Adipocyte (in vitro differentiated cells): ENCODE data around the gene RELL1.
"Not testable (repeated sequence)": the region's sequence is repeated elsewhere in the genome, so short reads cannot be mapped to it uniquely, and the experiment has no call there.

Experiments used
- DNase-seq: peaks from one replicate; pipeline ENCODE4 v3.0.0-alpha.2; 2015; ENCODE audit warnings: low read depth
- H3K27me3 ChIP-seq: replicated peaks from 2 replicates; pipeline ENCODE4 v1.7.0; 2013; ENCODE audit warnings: mild to moderate bottlenecking, low read length, moderate library complexity; ENCODE audit not compliant: control insufficient read depth, insufficient read depth
- H3K36me3 ChIP-seq: 2 replicates; pipeline ENCODE4 v1.7.0; 2013; ENCODE audit warnings: low read length, mild to moderate bottlenecking, moderate library complexity; ENCODE audit not compliant: control insufficient read depth, insufficient read depth, severe bottlenecking
- H3K4me1 ChIP-seq: 2 replicates; pipeline ENCODE4 v1.7.0; 2013; ENCODE audit warnings: mild to moderate bottlenecking, low read length, moderate library complexity; ENCODE audit not compliant: control insufficient read depth, insufficient read depth
- H3K4me3 ChIP-seq: 2 replicates; pipeline ENCODE4 v1.7.0; 2013; ENCODE audit warnings: mild to moderate bottlenecking, low read length, moderate library complexity
- H3K9ac ChIP-seq: 2 replicates; pipeline ENCODE4 v1.7.0; 2013; ENCODE audit warnings: mild to moderate bottlenecking, low read length, moderate library complexity
- H3K9me3 ChIP-seq: 2 replicates; pipeline ENCODE4 v1.7.0; 2013; ENCODE audit warnings: mild to moderate bottlenecking, low read length, moderate library complexity; ENCODE audit not compliant: control insufficient read depth

RELL1 gene

DNA sequence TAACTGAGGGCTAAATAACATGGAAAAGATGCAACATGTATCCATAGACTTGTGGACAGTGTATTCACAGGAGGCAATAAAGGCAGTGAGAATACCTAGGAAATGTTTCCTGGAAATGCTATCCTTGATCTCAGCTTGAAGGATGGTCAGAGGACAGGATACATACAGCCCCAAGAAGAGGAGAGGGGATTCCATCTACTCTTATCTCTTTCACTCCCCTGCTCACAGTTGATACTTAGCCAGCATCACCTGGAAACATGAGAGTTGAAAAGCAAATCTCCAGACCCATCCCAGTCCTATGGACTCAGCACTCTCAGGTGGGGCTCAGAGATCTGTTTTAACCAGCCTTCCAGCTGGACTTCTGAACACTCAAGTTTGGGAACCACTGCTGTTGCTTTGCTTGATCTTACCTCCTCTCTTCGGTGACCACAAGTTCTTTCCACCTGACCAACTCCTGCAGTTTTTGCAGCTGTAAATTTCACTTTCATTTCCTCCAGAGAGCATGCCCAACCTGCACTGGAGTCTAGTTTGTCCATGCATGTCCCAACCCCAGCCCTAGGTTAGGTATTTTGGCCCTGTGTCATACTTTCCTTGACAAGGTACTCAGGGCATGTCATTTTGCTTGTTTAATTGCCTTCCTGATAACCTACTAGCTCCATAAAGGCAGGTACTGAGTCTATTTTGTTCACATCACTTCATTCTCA lies 10.4 kb downstream of the RELL1 start:
- Histone ChIP-seq H3K4me1 (no peaks in the 10 kb centered on the region), H3K27me3 (no peaks in the 10 kb centered on the region), H3K9me3 (no peaks in the 10 kb centered on the region), H3K4me3 (no peak overlapping the region), H3K9ac (no peak overlapping the region), H3K36me3 (no peaks in the 10 kb centered on the region)
- no peak for DNase-seq

DNA sequence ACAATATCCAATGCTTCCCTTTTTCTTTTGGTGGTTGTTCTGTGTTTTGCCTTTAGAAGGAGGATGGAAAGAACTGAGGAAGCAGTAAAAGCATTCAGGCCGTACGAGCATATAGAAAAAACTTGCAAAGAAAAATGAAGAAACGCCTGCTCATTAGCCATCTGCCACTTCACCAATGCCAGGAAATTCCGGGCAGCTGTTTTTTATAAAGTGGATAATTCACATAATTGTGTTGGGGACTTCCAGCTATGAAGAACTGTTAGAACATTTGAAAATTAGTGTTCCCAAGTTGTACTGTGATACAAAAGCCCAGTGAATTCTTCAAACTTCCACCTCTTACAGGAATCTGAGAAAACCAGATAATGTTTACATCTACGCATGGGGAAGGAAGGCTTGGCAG lies 11.7 kb downstream of the RELL1 start:
- H3K27me3 ChIP-seq = no peaks in the 10 kb centered on the region
- no peak overlapping the region for H3K4me3 ChIP-seq
- peak; percentile 27 for DNase-seq
- no peaks in the 10 kb centered on the region for H3K4me1 ChIP-seq
- H3K9ac ChIP-seq = no peak overlapping the region
- no peaks in the 10 kb centered on the region for H3K9me3 ChIP-seq
- no peaks in the 10 kb centered on the region for H3K36me3 ChIP-seq

DNA sequence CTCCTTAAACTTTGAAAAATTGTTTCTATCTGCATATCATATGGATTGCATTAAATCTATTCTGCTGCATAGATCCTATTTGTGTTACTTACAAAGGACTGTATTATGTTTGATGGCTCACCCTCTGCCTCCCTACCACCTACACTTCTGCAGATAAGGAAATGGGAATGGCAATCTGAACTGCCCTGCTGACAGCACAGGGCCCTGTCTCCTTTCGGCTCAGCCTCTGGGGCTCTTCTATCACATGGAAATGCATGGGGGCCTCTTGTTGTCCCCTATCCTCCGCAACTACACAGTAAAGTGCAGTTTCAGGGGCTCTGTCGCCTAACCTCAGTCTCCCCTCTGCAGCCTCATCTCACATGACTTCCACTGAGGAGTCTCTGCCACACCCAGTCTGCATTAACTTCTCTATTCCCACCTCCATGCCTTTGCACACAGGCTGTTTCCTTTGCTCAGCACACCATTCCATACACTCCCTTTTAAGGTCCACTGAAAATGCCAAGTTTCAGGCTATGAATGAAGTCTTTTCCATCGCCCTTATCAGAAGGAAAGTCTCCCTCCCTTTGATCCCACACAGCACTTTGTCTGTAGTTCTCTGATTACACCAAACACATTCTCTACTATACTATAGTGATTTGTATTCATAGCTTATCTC lies 12.5 kb downstream of the RELL1 start:
- Histone ChIP-seq H3K4me1 (no peaks in the 10 kb centered on the region), H3K4me3 (no peak overlapping the region), H3K27me3 (no peaks in the 10 kb centered on the region), H3K36me3 (no peaks in the 10 kb centered on the region), H3K9ac (no peak overlapping the region), H3K9me3 (no peaks in the 10 kb centered on the region)
- no peak for DNase-seq

GRCh38 chr4:37671072-37671471 lies 15.1 kb downstream of the RELL1 start:
- Histone ChIP-seq H3K4me3 (no peak overlapping the region), H3K4me1 (peaks cover 6% of the 10 kb centered on the region), H3K36me3 (no peaks in the 10 kb centered on the region), H3K9ac (no peak overlapping the region), H3K9me3 (no peaks in the 10 kb centered on the region), H3K27me3 (no peaks in the 10 kb centered on the region)
- no peak for DNase-seq

DNA sequence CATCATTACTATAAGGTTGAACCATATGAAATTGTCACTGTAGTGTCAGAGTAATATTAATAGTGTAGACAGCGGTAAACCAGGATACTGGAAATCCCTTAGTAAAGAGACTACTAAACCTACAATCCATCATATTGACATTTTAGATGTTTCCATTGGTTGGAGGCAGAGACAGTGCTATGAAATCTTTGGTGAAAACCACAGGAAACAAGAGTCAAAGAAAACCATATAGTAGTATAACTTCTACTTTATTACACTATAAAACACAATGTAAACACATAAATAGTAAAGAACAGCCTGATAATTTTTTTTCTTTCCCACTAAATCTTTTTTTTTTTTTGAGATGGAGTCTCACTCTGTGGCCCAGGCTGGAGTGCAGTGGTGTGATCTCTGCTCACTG lies 15.9 kb downstream of the RELL1 start:
- no peak overlapping the region for H3K9ac ChIP-seq
- no peaks in the 10 kb centered on the region for H3K36me3 ChIP-seq
- H3K4me1 ChIP-seq = peaks cover 14% of the 10 kb centered on the region
- H3K27me3 ChIP-seq = no peaks in the 10 kb centered on the region
- no peaks in the 10 kb centered on the region for H3K9me3 ChIP-seq
- no peak overlapping the region for H3K4me3 ChIP-seq
- no peak for DNase-seq

DNA sequence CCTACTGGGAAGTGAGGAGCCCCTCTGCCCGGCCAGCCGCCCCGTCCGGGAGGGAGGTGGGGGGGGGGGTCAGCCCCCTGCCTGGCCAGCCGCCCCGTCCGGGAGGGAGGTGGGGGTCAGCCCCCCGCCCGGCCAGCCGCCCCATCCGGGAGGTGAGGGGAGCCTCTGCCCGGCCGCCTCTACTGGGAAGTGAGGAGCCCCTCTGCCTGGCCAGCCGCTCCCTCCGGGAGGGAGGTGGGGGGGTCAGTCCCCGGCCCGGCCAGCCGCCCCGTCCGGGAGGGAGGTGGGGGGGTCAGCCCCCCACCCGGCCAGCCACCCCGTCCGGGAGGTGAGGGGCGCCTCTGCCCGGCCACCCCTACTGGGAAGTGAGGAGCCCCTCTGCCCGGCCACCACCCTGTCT lies 17.1 kb downstream of the RELL1 start:
- not testable (repeated sequence) for DNase-seq, H3K27me3 ChIP-seq, H3K9me3 ChIP-seq, H3K36me3 ChIP-seq, H3K9ac ChIP-seq, H3K4me3 ChIP-seq
- H3K4me1 ChIP-seq = peaks cover 25% of the 10 kb centered on the region

DNA sequence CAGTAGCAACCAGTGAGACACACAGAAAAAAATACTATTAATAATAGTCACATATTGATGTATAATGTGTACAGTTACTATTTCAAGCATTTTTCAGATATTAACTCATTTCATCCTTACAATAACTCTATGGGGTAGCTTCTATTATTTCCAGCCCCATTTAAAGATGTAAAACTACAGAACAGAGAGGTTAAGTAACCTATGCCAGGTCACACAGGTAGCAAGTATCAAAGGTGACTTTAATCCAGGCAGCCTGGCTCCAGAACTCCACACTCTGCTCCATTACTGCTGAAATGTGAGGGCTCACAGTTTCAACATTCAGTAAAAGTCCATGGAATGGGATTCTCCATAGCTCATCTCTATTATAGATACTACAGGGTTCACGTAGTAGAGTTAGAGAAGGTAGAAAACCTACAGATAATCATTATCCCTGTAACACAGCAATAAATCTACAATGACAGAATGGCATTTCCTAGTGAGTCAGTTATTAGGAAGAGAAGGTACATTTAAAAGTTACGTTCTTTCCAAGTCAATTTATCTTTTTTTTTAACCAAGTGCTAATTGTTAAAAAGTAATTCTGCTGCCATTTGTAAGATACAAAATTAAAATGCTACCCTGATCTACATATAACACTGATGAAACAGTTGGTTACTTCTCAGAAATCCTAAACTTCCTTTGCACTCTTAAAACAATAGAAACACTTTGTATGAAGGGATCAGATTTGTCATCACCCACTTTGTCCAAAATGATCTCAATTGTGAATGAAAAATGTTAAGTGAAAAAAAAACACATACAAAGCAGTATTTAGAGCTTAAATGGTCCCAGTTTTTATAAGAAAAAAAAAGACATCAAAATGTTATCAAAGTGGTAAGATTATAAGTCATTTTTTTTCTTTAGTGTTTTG lies 18.7 kb downstream of the RELL1 start:
- no peak for DNase-seq
- H3K36me3 ChIP-seq = no peaks in the 10 kb centered on the region

GRCh38 chr4:37666625-37667071 lies 19.5 kb downstream of the RELL1 start:
- Histone ChIP-seq H3K4me1 (peaks cover 39% of the 10 kb centered on the region), H3K36me3 (no peaks in the 10 kb centered on the region), H3K27me3 (no peaks in the 10 kb centered on the region), H3K9ac (no peak overlapping the region), H3K4me3 (no peak overlapping the region), H3K9me3 (no peaks in the 10 kb centered on the region)
- peak; percentile 61 for DNase-seq

More for the DNA sequence above, 18.7 kb downstream of the RELL1 start:
- Histone ChIP-seq H3K4me1 (peaks cover 35% of the 10 kb centered on the region), H3K9ac (no peak overlapping the region), H3K27me3 (no peaks in the 10 kb centered on the region), H3K9me3 (no peaks in the 10 kb centered on the region), H3K4me3 (no peak overlapping the region)

- Histone ChIP-seq H3K9ac (no peak overlapping the region), H3K27me3 (no peaks in the 10 kb centered on the region), H3K9me3 (no peaks in the 10 kb centered on the region), H3K4me1 (peaks cover 40% of the 10 kb centered on the region), H3K36me3 (no peaks in the 10 kb centered on the region), H3K4me3 (no peak overlapping the region)
- DNase-seq = no peak
Measured at GRCh38 chr4:37665333-37666320, 20.5 kb downstream of the RELL1 start.

DNA sequence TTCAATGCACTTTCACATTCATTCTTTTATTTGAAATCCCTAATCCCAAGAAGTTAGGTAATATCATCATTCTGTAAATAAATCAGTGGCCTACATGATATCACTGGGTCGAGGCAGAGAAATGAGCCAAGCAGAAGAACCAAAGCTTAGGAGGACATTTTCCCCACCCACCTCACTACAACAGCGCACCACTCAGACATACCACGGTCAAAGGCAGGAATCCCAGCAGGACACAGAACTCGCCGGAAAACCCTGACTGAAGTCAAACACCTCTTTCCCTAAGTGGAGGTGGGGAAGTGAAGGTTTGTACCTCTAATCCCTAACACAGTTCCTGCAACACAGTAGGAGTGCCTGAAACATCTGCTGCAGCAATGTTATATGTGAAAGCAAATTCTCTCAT lies 21.5 kb downstream of the RELL1 start:
- DNase-seq = no peak
- Histone ChIP-seq H3K36me3 (no peaks in the 10 kb centered on the region), H3K27me3 (no peaks in the 10 kb centered on the region), H3K9me3 (no peaks in the 10 kb centered on the region), H3K4me3 (no peak overlapping the region), H3K9ac (no peak overlapping the region), H3K4me1 (peaks cover 40% of the 10 kb centered on the region)
